PC-3 (cell line): ENCODE results near the gene GNB5. TPM values are rescaled to one million over a fixed set of nuclear protein-coding genes. Genes with fewer than 3 reads are reported as not detected.

Experiments used
- ATAC-seq: fragments of 200-7000 bp; cut with Tn5 transposase; 2 replicates; pipeline ENCODE4 v1.9.1; 2020; ENCODE audit warnings: mild to moderate bottlenecking, moderate library complexity
- BruUV-seq: library from RNA; stranded (reverse); fragments of 400-500 nt; replicated peaks from 2 replicates; lab custom pipeline; 2021; lab: Mats Ljungman, UMichigan
- CTCF ChIA-PET: fragments of 300-600 bp; sonication (Branson Sonifier 250); formaldehyde crosslinking; loops from one replicate; lab custom pipeline; 2022; ENCODE audit warnings: antibody characterized with exemption; lab: Charles Lee
- POLR2A ChIA-PET: fragments of 300-600 bp; sonication (Branson Sonifier 250); formaldehyde crosslinking; loops from one replicate; lab custom pipeline; 2022; ENCODE audit warnings: antibody characterized with exemption; ENCODE audit not compliant: unreplicated experiment; lab: Charles Lee
- DNase-seq: peaks from one replicate; pipeline ENCODE4 v3.0.0-alpha.2; 2015
- H2AFZ ChIP-seq: fragments of 300-600 bp; sonication (generic); 2 replicates; pipeline ENCODE4 v1.6.0; 2016; ENCODE audit warnings: antibody characterized with exemption, low read length
- H3F3A ChIP-seq: fragments of 300-600 bp; sonication (generic); one replicate; pipeline ENCODE4 v1.6.0; 2017; ENCODE audit warnings: antibody characterized with exemption, low read length, control low read depth, mild to moderate bottlenecking; ENCODE audit not compliant: unreplicated experiment
- H3K27ac ChIP-seq: fragments of 300-600 bp; sonication (generic); 2 replicates; pipeline ENCODE4 v1.5.1; 2016; ENCODE audit warnings: mild to moderate bottlenecking, low read length
- H3K27me3 ChIP-seq: fragments of 300-600 bp; sonication (generic); 2 replicates; pipeline ENCODE4 v1.6.1; 2016; ENCODE audit warnings: low read length, mixed read lengths
- H3K36me3 ChIP-seq: fragments of 300-600 bp; sonication (generic); 2 replicates; pipeline ENCODE4 v1.6.1; 2016; ENCODE audit warnings: low read depth, mixed run types, low read length, mixed read lengths
- H3K4me1 ChIP-seq: fragments of 300-600 bp; sonication (generic); 2 replicates; pipeline ENCODE4 v1.5.1; 2016; ENCODE audit warnings: low read length; ENCODE audit not compliant: insufficient read depth
- H3K4me2 ChIP-seq: fragments of 300-600 bp; sonication (generic); 2 replicates; pipeline ENCODE4 v1.6.0; 2016; ENCODE audit warnings: low read length
- H3K4me3 ChIP-seq: fragments of 300-600 bp; sonication (generic); 2 replicates; pipeline ENCODE4 v1.5.1; 2016; ENCODE audit warnings: mild to moderate bottlenecking, low read length, mixed read lengths
- H3K79me2 ChIP-seq: fragments of 300-600 bp; sonication (generic); 2 replicates; pipeline ENCODE4 v1.6.1; 2017; ENCODE audit warnings: low read length, mixed read lengths
- H3K9ac ChIP-seq: fragments of 300-600 bp; sonication (generic); 2 replicates; pipeline ENCODE4 v1.6.0; 2016; ENCODE audit warnings: mild to moderate bottlenecking, low read length
- H3K9me2 ChIP-seq: fragments of 300-600 bp; sonication (generic); replicated peaks from 2 replicates; pipeline ENCODE4 v1.6.1; 2016; ENCODE audit warnings: mixed run types, low read length, mixed read lengths
- H3K9me3 ChIP-seq: fragments of 300-600 bp; sonication (generic); 2 replicates; pipeline ENCODE4 v1.6.1; 2016; ENCODE audit warnings: low read length, mixed read lengths
- H4K20me1 ChIP-seq: fragments of 300-600 bp; sonication (generic); 2 replicates; pipeline ENCODE4 v1.6.1; 2016; ENCODE audit warnings: low read length, mixed read lengths
- EZH2 ChIP-seq: fragments of 300-600 bp; sonication (generic); IDR thresholded peaks from one replicate; pipeline ENCODE4 v1.6.1; 2017; ENCODE audit warnings: antibody characterized with exemption, mild to moderate bottlenecking, low read length; ENCODE audit not compliant: unreplicated experiment
- EZH2phosphoT487 ChIP-seq: fragments of 300-600 bp; sonication (generic); IDR thresholded peaks from 2 replicates; pipeline ENCODE4 v1.6.1; 2018; ENCODE audit warnings: mild to moderate bottlenecking, antibody characterized with exemption, low read length, borderline replicate concordance
- intact Hi-C: fragments of 100-400 bp; cut with micrococcal nuclease; formaldehyde crosslinking; loops from 2 replicates; pipeline ENCODE4 v1.9.0; 2023
- total RNA-seq: library from RNA; depleted of rRNA; stranded (reverse); fragments of >200 nt; gene quantifications from 2 replicates; pipeline ENCODE4 v1.2.3, GENCODE V29; 2014
- TF ChIP-seq, protein P1 (sequence below): fragments of 300-600 bp; sonication (generic); conservative IDR thresholded peaks from 2 replicates; pipeline ENCODE4 v1.5.1; 2017; ENCODE audit warnings: antibody characterized with exemption, low read depth, mild to moderate bottlenecking, low read length

Gene GNB5
- total RNA-seq, 1 experiment from 2014 or later, result 49.3 TPM

DNA sequence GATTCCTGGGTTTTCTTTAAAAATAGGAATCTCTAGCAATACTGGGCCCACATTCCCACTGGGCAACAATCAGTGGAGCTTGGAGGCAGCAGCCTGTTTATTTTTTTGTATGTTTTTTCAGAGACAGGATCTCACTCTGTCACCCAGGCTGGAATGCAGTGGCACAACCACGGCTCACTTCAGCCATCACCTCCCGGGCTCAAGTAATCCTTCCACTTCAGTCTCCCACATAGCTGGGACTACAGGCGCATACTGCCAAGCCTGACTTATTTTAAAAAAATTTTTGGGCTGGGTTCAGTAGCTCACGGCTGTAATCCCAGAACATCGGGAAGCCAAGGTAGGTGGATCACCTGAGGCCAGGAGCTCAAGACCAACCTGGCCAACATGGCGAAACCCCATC is 29.1 kb upstream of the GNB5 start:
- Histone ChIP-seq H3K4me3 (no peak overlapping the region), H3K4me1 (no peaks in the 10 kb centered on the region), H3K27ac (no peak overlapping the region), H3K36me3 (peaks cover 42% of the 10 kb centered on the region), H3K9me2 (no peaks in the 10 kb centered on the region), H3K4me2 (no peak overlapping the region), H2AFZ (no peak overlapping the region), H3F3A (no peaks in the 10 kb centered on the region), H3K79me2 (no peaks in the 10 kb centered on the region), H3K27me3 (no peaks in the 10 kb centered on the region), H4K20me1 (no peaks in the 10 kb centered on the region), H3K9ac (no peak overlapping the region), H3K9me3 (no peaks in the 10 kb centered on the region)
- ATAC-seq (no peak), DNase-seq (no peak)
- no TSS peak for BruUV-seq
- ChIA-PET CTCF (no interaction called here), POLR2A (no interaction called here)
- intact Hi-C loops, result no loop called here
- TF ChIP-seq EZH2, result no peak
- TF ChIP-seq, protein P1, sequence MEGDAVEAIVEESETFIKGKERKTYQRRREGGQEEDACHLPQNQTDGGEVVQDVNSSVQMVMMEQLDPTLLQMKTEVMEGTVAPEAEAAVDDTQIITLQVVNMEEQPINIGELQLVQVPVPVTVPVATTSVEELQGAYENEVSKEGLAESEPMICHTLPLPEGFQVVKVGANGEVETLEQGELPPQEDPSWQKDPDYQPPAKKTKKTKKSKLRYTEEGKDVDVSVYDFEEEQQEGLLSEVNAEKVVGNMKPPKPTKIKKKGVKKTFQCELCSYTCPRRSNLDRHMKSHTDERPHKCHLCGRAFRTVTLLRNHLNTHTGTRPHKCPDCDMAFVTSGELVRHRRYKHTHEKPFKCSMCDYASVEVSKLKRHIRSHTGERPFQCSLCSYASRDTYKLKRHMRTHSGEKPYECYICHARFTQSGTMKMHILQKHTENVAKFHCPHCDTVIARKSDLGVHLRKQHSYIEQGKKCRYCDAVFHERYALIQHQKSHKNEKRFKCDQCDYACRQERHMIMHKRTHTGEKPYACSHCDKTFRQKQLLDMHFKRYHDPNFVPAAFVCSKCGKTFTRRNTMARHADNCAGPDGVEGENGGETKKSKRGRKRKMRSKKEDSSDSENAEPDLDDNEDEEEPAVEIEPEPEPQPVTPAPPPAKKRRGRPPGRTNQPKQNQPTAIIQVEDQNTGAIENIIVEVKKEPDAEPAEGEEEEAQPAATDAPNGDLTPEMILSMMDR, result no peak
- no peak for TF ChIP-seq EZH2phosphoT487

DNA sequence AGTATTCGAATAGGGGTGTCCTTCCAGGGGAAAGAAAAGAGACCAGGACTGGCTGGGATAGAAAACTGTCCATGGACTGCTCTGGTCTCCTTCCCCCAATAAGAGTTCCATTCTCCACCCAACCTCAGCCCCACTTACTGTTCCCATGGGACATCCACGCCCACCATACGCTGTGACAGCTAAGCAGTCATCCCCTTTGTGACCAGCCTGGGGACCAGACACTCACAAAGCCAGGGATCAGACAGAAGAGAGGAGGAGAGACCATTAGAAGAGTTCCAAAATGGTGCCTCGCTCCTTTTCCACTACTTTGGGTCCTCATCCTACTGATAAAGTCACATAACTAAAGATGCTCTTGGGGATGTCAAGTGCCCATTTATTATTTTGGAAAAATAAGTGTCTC is 27.6 kb upstream of the GNB5 start:
- Histone ChIP-seq H2AFZ (no peak overlapping the region), H3K79me2 (no peaks in the 10 kb centered on the region), H3K9me3 (no peaks in the 10 kb centered on the region), H3K4me3 (no peak overlapping the region), H3K36me3 (peaks cover 40% of the 10 kb centered on the region), H3K4me1 (no peaks in the 10 kb centered on the region), H4K20me1 (no peaks in the 10 kb centered on the region), H3K4me2 (no peak overlapping the region), H3K27ac (no peak overlapping the region), H3F3A (no peaks in the 10 kb centered on the region), H3K27me3 (no peaks in the 10 kb centered on the region), H3K9ac (no peak overlapping the region), H3K9me2 (no peaks in the 10 kb centered on the region)
- DNase-seq (no peak), ATAC-seq (no peak)
- intact Hi-C loops, result no loop called here
- no peak for TF ChIP-seq EZH2
- TF ChIP-seq EZH2phosphoT487, result no peak
- TF ChIP-seq, protein P1, result no peak
- ChIA-PET CTCF (no interaction called here), POLR2A (no interaction called here)
- no TSS peak for BruUV-seq

- ATAC-seq (no peak), DNase-seq (no peak)
- H2AFZ ChIP-seq, result no peak overlapping the region
- H3K9me3 ChIP-seq, result no peaks in the 10 kb centered on the region
- H3K36me3 ChIP-seq, result peaks cover 41% of the 10 kb centered on the region
- no peak for TF ChIP-seq EZH2phosphoT487
- TF ChIP-seq, protein P1, result no peak
- no peak for TF ChIP-seq EZH2
- no peaks in the 10 kb centered on the region for H4K20me1 ChIP-seq
- H3K4me1 ChIP-seq, result no peaks in the 10 kb centered on the region
- H3K4me2 ChIP-seq, result no peak overlapping the region
- ChIA-PET POLR2A (no interaction called here), CTCF (no interaction called here)
- H3K27ac ChIP-seq, result no peak overlapping the region
- no peaks in the 10 kb centered on the region for H3K27me3 ChIP-seq
- no peak overlapping the region for H3K4me3 ChIP-seq
- intact Hi-C loops, result no loop called here
- H3K79me2 ChIP-seq, result no peaks in the 10 kb centered on the region
- no peaks in the 10 kb centered on the region for H3F3A ChIP-seq
- no TSS peak for BruUV-seq
- no peak overlapping the region for H3K9ac ChIP-seq
- H3K9me2 ChIP-seq, result no peaks in the 10 kb centered on the region
Measured at GRCh38 chr15:52218371-52218770, 27.2 kb upstream of the GNB5 start.
